Stomach smooth muscle (tissue), 2 donors: ENCODE data around the gene CRISPLD2.
A peak's percentile ranks its signal among the peaks of the same experiment; 100 is the strongest.

Source experiments
- H3K27ac ChIP-seq: one replicate; pipeline ENCODE4 v1.7.0; 2013; ENCODE audit warnings: mild to moderate bottlenecking, low read length, inconsistent platforms
- H3K27me3 ChIP-seq, 2 donors: one replicate each; pipeline ENCODE4 v1.7.0; 2013; ENCODE audit warnings: low read length in 2 of 2; ENCODE audit not compliant: insufficient read depth in 2 of 2, control insufficient read depth in 1 of 2
- H3K36me3 ChIP-seq, 2 donors: one replicate each; pipeline ENCODE4 v1.7.0; 2013; ENCODE audit warnings: low read length in 2 of 2; ENCODE audit not compliant: control insufficient read depth in 2 of 2, insufficient read depth in 2 of 2
- H3K4me1 ChIP-seq: one replicate; pipeline ENCODE4 v1.7.0; 2013; ENCODE audit warnings: low read length; ENCODE audit not compliant: control insufficient read depth, insufficient read depth
- H3K4me3 ChIP-seq, 2 donors: one replicate each; pipeline ENCODE4 v1.7.0; 2013; ENCODE audit warnings: low read length in 2 of 2
- H3K9ac ChIP-seq, 2 donors: one replicate each; pipeline ENCODE4 v1.7.0; 2013; ENCODE audit warnings: low read length in 2 of 2, mild to moderate bottlenecking in 1 of 2
- H3K9me3 ChIP-seq, 2 donors: one replicate each; pipeline ENCODE4 v1.7.0; 2013; ENCODE audit warnings: low read length in 2 of 2; ENCODE audit not compliant: control insufficient read depth in 2 of 2
- donor health status: healthy.
- donor health status: Pancreatic carcinoma.

CRISPLD2 gene, protein sequence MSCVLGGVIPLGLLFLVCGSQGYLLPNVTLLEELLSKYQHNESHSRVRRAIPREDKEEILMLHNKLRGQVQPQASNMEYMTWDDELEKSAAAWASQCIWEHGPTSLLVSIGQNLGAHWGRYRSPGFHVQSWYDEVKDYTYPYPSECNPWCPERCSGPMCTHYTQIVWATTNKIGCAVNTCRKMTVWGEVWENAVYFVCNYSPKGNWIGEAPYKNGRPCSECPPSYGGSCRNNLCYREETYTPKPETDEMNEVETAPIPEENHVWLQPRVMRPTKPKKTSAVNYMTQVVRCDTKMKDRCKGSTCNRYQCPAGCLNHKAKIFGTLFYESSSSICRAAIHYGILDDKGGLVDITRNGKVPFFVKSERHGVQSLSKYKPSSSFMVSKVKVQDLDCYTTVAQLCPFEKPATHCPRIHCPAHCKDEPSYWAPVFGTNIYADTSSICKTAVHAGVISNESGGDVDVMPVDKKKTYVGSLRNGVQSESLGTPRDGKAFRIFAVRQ

DNA sequence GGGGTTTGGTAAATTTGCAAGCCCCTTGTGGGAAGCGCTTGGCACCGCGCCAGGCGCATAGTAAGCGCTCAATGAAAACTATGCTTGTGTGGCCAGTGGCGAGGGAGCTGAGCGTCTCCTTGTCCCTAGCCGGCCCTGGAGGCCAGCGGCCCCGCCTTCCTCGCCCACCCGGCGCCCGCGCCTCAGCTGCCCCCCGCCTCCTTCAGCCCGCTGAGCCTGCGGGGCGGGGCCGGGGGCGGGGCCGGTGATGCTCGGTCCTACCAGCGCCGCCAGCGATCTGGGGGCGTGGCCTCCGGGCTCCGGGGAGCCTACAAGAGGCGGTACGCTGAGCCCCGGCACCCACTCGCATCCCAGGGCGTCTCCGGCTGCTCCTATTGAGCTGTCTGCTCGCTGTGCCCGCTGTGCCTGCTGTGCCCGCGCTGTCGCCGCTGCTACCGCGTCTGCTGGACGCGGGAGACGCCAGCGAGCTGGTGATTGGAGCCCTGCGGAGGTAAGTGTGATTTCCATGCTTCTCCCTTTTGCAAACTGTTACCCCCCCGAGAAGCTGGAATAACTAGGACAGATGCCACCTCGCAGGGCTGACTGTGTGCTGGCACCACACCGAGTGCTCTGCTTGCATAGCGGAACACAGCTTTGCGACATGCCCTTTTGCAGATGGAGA lies at the start of gene CRISPLD2:
Gene CRISPLD2, plus strand, starts transcription at position 342 of the 661 bp plus-strand sequence. CDS start 18,511 bp downstream, outside the sequence.
- Histone ChIP-seq H3K27ac (peak within 1 kb of the TSS; percentile 64), H3K9me3 (no peaks in the 10 kb centered on the region), H3K4me1 (peaks cover 44% of the 10 kb centered on the region), H3K9ac (peak within 1 kb of the TSS; percentile 81 to 85), H3K4me3 (peak within 1 kb of the TSS; percentile 96 to 100), H3K27me3 (no peaks in the 10 kb centered on the region), H3K36me3 (peaks cover 0 to 31% of the 10 kb centered on the region in 2 donors)

DNA sequence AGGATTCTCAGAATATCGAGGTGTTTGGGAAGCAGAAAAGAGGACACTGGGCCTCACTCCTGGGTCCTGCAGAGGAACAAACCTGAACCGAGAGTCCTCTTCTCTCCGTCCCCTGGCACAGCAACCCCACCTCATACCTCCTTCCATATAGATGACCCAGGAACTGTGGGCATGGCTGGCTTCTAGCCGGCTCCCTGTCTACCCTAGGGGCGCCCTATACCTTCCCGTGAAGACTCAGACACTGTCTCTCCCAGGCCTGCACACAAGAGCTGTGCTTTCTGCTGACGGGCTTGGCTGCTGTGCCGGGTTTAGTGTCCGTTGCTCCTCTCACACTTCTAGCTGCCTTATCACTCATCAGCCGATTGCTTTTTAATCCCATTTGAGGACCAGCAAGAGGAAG lies 46.5 kb upstream of the CRISPLD2 start:
- Histone ChIP-seq H3K27ac (no peak overlapping the region), H3K4me3 (no peak overlapping the region), H3K27me3 (no peaks in the 10 kb centered on the region), H3K9ac (no peak overlapping the region), H3K36me3 (peaks cover 27 to 48% of the 10 kb centered on the region in 2 donors), H3K4me1 (peaks cover 2% of the 10 kb centered on the region), H3K9me3 (no peaks in the 10 kb centered on the region)

DNA sequence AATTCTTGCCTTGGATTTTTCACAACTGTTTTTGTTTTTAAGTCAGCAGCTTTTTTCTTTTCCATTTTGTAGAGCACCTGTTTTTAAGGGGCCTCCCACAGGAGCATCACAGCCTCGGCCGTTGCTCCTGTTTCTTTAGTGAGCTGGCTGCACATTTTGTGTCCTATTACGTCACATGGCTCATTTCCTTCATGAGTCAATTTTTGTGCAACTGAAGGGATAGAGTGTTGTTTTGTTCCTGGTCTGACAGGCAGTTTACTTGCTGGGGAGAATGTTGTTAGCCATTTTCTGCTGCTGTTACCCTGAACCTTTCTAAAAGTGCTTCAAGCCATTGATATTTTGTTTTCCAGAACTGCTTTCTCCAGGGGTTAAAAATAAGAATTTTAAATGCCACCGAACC lies 45.0 kb upstream of the CRISPLD2 start:
- peaks cover 2% of the 10 kb centered on the region for H3K4me1 ChIP-seq
- H3K27me3 ChIP-seq = no peaks in the 10 kb centered on the region
- H3K36me3 ChIP-seq = peaks cover 27 to 46% of the 10 kb centered on the region in 2 donors
- no peak overlapping the region for H3K27ac ChIP-seq
- no peaks in the 10 kb centered on the region for H3K9me3 ChIP-seq
- H3K9ac ChIP-seq = no peak overlapping the region
- no peak overlapping the region for H3K4me3 ChIP-seq

DNA sequence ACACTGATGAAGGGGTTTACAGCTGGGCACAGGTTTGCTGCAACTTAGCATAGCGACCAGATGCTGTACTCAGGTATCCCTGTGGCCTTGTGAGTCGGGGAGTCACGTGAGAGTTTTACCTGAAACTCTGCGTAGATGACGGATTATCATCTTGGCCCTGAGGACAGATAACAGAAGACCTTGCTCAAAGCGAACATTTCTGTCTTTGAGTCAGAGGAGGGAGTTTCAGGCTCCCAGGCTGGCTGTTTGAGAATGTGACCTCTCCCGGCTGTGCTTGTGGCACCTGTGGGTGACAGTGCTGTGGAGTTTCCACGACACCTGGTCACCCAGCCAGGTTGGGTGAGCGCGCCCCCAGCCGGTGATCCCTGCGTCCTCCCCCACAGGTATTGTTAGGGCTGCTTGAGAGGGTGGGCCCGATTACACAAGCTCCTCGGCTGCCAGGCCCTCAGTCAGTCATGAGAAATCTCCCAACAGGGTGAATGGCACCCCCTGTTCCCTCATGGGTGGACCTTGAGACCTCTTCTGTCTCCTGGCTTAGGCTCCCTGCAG lies 44.4 kb upstream of the CRISPLD2 start:
- no peaks in the 10 kb centered on the region for H3K27me3 ChIP-seq
- peaks cover 30 to 46% of the 10 kb centered on the region in 2 donors for H3K36me3 ChIP-seq
- H3K9ac ChIP-seq = no peak overlapping the region
- no peak overlapping the region for H3K4me3 ChIP-seq
- H3K4me1 ChIP-seq = peaks cover 2% of the 10 kb centered on the region
- no peak overlapping the region for H3K27ac ChIP-seq
- no peaks in the 10 kb centered on the region for H3K9me3 ChIP-seq

- Histone ChIP-seq H3K9ac (no peak overlapping the region), H3K4me3 (no peak overlapping the region), H3K4me1 (peaks cover 2% of the 10 kb centered on the region), H3K36me3 (peaks cover 30 to 43% of the 10 kb centered on the region in 2 donors), H3K27me3 (no peaks in the 10 kb centered on the region), H3K27ac (no peak overlapping the region), H3K9me3 (no peaks in the 10 kb centered on the region)
Observed at GRCh38 chr16:84777435-84777834, 42.4 kb upstream of the CRISPLD2 start.

- peaks cover 23 to 36% of the 10 kb centered on the region in 2 donors for H3K36me3 ChIP-seq
- no peaks in the 10 kb centered on the region for H3K9me3 ChIP-seq
- H3K27ac ChIP-seq = no peak overlapping the region
- H3K4me3 ChIP-seq = no peak overlapping the region
- peaks cover 2% of the 10 kb centered on the region for H3K4me1 ChIP-seq
- no peak overlapping the region for H3K9ac ChIP-seq
- H3K27me3 ChIP-seq = no peaks in the 10 kb centered on the region
Observed at GRCh38 chr16:84778720-84779119, 41.1 kb upstream of the CRISPLD2 start.

GRCh38 chr16:84780063-84780462 lies 39.7 kb upstream of the CRISPLD2 start:
- peaks cover 2% of the 10 kb centered on the region for H3K4me1 ChIP-seq
- no peak overlapping the region for H3K9ac ChIP-seq
- no peaks in the 10 kb centered on the region for H3K27me3 ChIP-seq
- no peaks in the 10 kb centered on the region for H3K9me3 ChIP-seq
- H3K36me3 ChIP-seq = peaks cover 19 to 31% of the 10 kb centered on the region in 2 donors
- H3K27ac ChIP-seq = no peak overlapping the region
- H3K4me3 ChIP-seq = no peak overlapping the region

DNA sequence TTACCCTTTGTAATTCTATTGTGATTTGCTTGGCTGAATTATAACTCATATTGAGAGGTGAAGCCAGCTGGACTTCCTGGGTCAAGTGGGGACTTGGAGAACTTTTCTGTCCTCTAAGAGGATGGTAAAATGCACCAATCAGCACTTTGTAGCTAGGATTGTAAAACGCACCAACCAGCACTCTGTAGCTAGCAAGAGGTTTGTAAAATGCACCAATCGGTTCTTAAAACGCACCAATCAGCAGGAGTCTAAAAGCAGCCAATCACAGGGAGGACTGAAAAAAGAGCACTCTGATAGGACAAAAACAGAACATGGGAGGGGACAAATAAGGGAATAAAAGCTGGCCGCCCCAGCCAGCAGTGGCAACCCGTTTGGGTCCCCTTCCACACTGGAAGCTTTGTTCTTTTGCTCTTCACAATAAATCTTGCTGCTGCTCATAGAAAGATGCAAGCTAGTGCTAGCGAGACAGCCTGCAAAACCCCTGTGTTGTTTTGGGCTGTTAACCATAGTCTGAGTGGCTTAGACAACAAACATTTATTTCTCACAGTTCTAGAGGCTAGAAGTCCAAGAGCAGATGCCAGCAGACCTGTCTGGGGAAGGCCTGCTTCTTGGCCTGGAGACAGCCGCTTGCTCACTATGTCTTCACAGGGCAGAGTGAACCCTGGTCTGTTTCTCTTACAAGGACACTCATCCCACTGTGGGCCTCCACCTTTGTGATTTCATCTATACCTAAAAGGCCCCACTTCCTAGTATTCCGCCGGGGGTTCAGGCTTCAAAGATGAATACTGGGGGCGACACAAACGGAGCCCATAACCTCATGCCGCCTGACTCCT lies 39.0 kb upstream of the CRISPLD2 start:
- H3K27ac ChIP-seq = no peak overlapping the region
- H3K9me3 ChIP-seq = no peaks in the 10 kb centered on the region
- peaks cover 2% of the 10 kb centered on the region for H3K4me1 ChIP-seq
- no peaks in the 10 kb centered on the region for H3K27me3 ChIP-seq
- peaks cover 12 to 24% of the 10 kb centered on the region in 2 donors for H3K36me3 ChIP-seq
- no peak overlapping the region for H3K4me3 ChIP-seq
- no peak overlapping the region for H3K9ac ChIP-seq

GRCh38 chr16:84782846-84783245 lies 36.9 kb upstream of the CRISPLD2 start:
- Histone ChIP-seq H3K36me3 (peaks cover 8 to 9% of the 10 kb centered on the region in 2 donors), H3K9ac (no peak overlapping the region), H3K27me3 (no peaks in the 10 kb centered on the region), H3K9me3 (no peaks in the 10 kb centered on the region), H3K4me1 (peaks cover 17% of the 10 kb centered on the region), H3K4me3 (no peak overlapping the region), H3K27ac (no peak overlapping the region)
